ENCODE measurements around the gene GALNT17.

DNA sequence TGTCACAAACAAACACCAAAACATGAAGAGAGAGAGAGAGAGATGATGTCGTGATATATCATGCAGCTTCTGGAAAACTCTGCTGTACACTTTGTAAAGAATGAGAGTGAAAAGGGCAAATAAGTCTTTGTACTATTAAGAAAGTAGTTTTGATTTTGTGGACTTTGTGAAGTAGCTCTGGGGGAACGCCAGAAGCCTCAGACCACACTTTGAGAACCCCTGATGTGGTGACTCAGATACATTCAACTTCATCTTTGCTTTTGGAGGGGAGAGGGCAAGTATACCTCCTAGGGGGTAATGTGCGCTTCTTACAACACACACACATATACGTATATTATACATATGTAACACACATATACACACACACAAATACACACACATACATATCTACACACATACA is 84.3 kb downstream of the GALNT17 start:
- no peak for TF ChIP-seq GATA2 (IDR thresholded peaks at IDR 0.05; ENCODE audit: low read depth, low read length)
- TF ChIP-seq GATA3 (IDR thresholded peaks at IDR 0.05; ENCODE audit: low read depth, low read length) = no peak

All from SH-SY5Y (cell line).